GM21515 (cell line): Measurements from ENCODE around the gene RAI14.

Source experiments
- ATAC-seq: cut with Tn5 transposase; IDR thresholded peaks from one replicate; pipeline ENCODE4 v1.9.1; 2021; ENCODE audit not compliant: unreplicated experiment

RAI14 gene

GRCh38 chr5:34639852-34640626 is 16.1 kb upstream of the RAI14 start:
- no peak for ATAC-seq

GRCh38 chr5:34648039-34648839 is 7.9 kb upstream of the RAI14 start:
- no peak for ATAC-seq

- ATAC-seq = no peak
Measured at GRCh38 chr5:34648840-34649158, 7.3 kb upstream of the RAI14 start.

GRCh38 chr5:34651791-34652190 is 4.3 kb upstream of the RAI14 start:
- ATAC-seq = no peak

GRCh38 chr5:34652466-34652865 is 3.7 kb upstream of the RAI14 start:
- ATAC-seq = no peak

DNA sequence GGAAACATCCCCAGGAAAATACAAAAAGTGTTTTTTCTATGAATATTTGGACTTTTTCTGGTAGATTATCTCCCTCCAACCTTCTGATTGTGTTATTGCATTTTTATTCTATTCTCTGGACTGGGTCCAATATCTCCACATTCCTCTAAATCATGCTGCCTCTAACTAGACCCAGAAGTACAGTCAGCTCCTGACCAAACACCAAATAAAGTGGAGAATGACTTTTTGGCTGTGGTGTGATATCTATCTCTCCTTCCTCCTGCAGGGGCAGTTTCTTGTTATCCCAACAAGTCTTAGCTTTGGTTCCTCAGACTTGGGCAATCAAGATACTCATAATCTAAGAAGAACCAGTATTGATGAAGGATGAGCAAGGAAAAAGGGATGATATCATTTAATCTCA is 3.2 kb upstream of the RAI14 start:
- ATAC-seq = no peak

DNA sequence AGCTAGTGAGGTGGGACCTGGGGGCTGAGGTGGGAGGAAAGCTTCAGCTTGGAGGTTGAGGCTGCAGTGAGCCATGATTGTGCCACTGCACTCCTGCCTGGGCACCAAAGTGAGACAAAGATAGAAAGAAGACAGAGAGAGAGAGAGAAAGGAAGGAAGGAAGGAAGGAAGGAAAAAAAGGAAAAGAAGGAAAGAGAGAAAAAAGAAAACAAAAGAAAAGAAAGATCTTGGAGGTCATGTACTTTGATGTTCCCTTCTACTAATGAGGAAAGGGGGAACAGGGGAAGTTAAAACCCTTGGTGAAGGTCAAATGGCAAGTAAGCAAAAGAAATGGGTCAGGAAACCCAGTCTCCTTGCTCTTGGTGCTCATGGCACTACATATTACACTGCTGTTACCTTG is 2.4 kb upstream of the RAI14 start:
- no peak for ATAC-seq

GRCh38 chr5:34655354-34655991 is 655 bp upstream of the RAI14 start:
- ATAC-seq = no peak

DNA sequence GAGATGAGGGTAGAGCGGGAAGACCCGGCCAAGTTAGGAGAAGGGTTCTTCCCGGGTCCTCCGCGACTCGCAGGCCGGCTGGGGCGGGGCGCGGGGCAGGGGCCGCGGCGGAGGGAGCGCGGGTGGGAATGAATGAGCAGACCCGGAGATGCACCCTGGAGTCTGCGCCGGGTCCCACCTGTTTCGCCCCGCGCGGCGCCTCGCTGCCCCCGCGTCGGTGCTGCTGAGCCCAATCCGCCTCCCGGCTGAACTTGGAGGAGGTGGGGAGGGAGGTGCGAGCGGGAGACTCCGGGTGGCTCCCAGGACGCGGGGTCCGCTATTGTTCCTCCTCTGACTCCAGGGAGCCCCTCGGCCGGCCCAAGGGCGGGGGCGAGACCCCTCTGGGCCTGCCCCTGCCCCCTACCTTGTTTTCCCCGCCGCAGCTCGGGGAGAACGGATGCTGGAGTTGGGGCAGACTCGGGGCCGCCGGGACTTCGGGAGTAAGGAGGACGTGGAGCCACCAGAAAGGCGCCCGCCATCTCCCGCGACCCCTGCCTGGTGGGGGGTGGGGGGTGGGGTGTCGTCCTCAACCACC is 659 bp downstream of the RAI14 start:
- ATAC-seq = no peak

DNA sequence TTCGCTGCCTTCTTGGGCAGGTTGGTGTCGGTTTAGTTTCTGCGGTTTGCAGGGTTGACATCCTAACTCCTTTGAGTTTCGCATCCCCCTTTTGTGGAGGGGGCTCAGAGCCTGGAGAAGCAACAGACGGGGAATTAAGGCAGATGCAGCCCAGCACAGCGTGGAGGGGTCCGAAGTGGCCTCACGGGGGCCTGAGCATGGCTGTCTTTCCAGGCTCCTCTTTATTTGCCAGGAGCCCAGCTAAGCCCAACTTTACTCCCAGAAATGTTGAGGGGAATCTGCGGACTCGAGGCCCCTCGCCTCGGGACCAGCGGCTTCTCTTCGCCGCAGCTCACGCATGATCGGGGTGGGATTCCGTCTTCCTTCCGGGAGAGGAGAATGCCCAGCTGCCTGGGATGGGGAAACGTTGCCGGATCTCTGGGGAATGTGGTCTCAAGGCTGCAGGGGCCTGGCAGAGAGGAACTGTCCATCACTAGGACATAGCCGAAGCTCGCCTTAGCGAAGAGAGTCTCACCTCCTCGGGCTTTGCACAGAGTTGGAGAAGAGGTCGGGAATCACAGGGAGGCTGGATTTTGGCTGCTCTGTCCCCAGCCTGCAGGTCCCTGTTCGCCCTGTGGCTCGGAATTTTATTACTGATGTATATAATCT is 1.3 kb downstream of the RAI14 start:
- no peak for ATAC-seq

DNA sequence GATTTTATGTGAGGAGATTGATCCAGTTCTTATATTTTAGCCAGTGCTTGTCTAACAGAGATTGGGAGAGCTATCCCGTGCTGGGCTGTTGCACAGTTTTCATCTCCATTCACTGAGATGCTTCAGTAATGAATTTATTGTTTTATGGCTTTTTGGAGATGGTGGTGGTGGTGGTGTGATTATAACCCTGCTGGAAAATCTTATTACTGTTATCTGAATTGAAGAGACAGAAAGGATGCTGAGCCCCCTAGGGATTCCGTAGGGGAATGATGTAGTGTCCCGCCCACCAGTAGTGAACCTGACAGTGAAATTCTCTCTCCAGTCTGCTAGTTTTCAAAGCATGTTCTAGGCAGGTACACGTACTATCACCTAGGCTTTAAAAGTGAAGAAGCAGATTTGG is 1.9 kb downstream of the RAI14 start:
- no peak for ATAC-seq

- no peak for ATAC-seq
Measured at GRCh38 chr5:34659168-34659567, 3.0 kb downstream of the RAI14 start.

- no peak for ATAC-seq
Measured at GRCh38 chr5:34660444-34660843, 4.3 kb downstream of the RAI14 start.

- no peak for ATAC-seq
Measured at GRCh38 chr5:34663771-34664496, 7.8 kb downstream of the RAI14 start.

- ATAC-seq = no peak
Measured at GRCh38 chr5:34666392-34667080, 10.4 kb downstream of the RAI14 start.

- no peak for ATAC-seq
Measured at GRCh38 chr5:34667705-34668104, 11.6 kb downstream of the RAI14 start.

DNA sequence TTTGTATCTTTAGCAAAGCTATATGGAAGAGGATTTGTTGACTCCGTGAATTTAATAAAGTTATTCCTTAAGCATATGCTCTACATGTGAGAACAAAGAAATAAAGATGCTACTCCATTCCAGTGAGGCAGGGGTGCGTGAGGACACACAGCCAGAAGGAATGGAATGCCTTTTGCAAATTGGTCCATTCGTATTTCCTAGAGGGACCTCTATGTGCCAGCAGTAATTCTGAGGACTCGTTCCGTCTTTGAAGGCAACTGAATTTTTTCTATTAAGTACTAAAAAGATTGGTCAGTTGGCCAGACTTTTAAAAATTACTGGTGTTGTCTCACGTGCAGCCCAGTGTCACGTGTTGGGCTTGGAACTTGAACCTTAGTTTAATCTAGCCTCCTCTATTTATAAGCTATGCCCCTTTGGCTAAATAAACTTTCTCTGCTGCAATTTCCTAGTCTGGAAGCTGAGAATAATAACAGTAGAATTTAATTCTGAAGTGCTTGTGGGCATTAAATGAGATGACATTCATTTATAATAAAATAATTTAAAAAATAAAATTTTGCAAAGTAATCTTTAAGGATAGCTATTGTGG is 13.9 kb downstream of the RAI14 start:
- ATAC-seq = no peak

GRCh38 chr5:34672196-34672595 is 16.1 kb downstream of the RAI14 start:
- ATAC-seq = no peak

- no peak for ATAC-seq
Measured at GRCh38 chr5:34673463-34674125, 17.5 kb downstream of the RAI14 start.
